HG02938 (cell line): Measurements from ENCODE around the gene GIPC2.
"Not testable (repeated sequence)": the region's sequence is repeated elsewhere in the genome, so short reads cannot be mapped to it uniquely, and the experiment has no call there.

Experiments used
- ATAC-seq: cut with Tn5 transposase; IDR thresholded peaks from one replicate; pipeline ENCODE4 v1.9.1; 2021; ENCODE audit warnings: mild to moderate bottlenecking, moderate library complexity; ENCODE audit not compliant: unreplicated experiment

The GIPC2 gene

GRCh38 chr1:78064886-78065285 is 19.1 kb downstream of the GIPC2 start:
- not testable (repeated sequence) for ATAC-seq

- no peak for ATAC-seq
These were observed 23.0 kb downstream of the GIPC2 start for GRCh38 chr1:78068681-78069283.

GRCh38 chr1:78069784-78070183 is 24.0 kb downstream of the GIPC2 start:
- no peak for ATAC-seq

- ATAC-seq = no peak
These were observed 24.4 kb downstream of the GIPC2 start for GRCh38 chr1:78070210-78070609.

- ATAC-seq = peak; percentile 49
These were observed 25.0 kb downstream of the GIPC2 start for GRCh38 chr1:78070758-78071157.

- no peak for ATAC-seq
These were observed 25.9 kb downstream of the GIPC2 start for GRCh38 chr1:78071696-78072095.

GRCh38 chr1:78072216-78072615 is 26.4 kb downstream of the GIPC2 start:
- no peak for ATAC-seq

- no peak for ATAC-seq
These were observed 27.7 kb downstream of the GIPC2 start for GRCh38 chr1:78073441-78073840.

DNA sequence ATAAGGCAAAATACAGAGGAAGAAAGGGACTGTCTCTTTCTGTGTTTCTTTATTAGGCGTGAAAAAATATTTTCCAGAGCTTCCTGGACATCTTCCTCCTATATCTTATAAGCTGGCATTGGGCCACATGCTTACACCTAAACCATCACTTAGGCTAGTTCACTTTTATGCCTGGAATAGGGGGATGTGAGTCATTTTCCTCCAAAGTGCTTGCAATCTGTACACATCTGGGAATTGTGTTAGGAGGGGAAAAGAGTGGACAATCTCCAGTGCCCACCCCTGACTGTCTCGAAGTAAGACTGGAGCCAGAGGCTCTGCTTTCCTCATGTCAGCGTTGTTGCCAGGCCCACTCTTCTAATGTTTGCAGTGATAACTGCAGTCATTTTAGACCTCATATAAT is 29.9 kb downstream of the GIPC2 start:
- no peak for ATAC-seq

GRCh38 chr1:78078358-78078757 is 32.6 kb downstream of the GIPC2 start:
- ATAC-seq = no peak

DNA sequence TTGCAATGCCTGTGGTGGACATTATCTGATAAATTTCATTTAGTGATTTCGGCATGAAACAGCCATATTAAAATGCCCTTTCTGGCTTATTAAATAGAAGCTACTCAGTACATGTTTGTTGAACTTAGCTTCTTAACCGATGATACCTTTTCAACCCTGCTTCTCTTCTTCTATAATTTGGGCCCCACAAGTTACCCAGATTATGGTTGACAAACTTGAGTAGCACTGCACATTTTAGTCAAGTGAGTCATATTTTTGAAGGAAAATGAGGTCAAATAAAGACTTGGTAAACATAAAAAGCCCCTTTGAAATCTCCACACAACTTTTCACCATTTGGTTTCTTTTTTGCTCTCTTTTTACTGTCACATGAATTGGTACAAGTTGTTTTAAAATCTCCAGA is 33.8 kb downstream of the GIPC2 start:
- no peak for ATAC-seq

DNA sequence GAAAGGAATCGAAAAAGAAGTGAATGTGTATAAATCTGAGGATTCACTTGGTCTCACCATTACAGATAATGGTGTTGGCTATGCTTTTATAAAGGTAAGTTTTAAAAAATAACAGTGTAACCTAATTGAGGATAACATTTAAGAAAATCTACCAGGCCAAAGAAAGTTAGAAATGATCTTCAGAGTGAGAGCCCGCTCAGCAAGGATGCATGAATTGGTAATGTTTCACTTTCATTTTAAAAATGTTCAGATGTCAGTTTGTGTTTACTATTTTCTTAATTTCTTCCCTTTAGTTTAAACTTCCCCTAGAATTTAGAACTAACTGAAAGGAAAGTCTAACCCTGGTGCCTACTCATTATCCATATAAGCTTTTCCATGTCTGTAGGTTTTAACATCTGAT is 35.0 kb downstream of the GIPC2 start:
- ATAC-seq = no peak

GRCh38 chr1:78081980-78082860 is 36.5 kb downstream of the GIPC2 start:
- no peak for ATAC-seq

DNA sequence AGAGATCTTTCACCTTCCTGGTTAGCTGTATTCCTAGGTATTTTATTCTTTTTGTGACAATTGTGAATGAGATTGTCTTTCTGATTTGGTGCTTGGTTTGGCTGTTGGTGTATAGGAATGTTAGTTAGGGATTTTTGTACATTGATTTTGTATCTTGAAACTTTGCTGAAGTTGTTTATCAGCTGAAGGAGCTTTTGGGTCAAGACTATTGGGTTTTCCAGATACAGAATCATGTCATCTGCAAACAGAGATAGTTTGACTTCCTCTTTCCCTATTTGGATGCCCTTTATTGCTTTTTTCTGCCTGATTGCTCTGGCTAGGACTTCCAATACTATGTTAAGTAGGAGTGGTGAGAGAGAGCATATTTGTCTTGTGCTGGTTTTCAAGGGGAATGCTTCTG is 38.9 kb downstream of the GIPC2 start:
- not testable (repeated sequence) for ATAC-seq

GRCh38 chr1:78086697-78087096 is 40.9 kb downstream of the GIPC2 start:
- ATAC-seq = no peak

DNA sequence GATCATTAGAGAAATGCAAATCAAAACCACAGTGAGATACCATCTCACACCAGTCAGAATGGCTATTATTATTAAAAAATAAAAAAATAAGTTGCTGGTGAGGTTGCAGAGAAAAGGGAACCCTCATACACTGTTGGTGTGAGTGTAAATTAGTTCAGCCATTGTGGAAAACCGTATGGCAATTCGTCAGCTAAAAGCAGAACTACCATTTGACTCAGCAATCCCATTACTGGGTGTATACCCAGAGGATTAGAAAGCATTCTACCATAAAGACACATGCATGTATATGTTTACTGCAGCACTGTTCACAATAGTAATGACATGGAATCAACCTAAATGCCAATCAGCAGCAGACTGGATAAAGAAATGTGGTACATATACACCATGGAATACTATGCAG is 42.2 kb downstream of the GIPC2 start:
- ATAC-seq = peak; percentile 45

DNA sequence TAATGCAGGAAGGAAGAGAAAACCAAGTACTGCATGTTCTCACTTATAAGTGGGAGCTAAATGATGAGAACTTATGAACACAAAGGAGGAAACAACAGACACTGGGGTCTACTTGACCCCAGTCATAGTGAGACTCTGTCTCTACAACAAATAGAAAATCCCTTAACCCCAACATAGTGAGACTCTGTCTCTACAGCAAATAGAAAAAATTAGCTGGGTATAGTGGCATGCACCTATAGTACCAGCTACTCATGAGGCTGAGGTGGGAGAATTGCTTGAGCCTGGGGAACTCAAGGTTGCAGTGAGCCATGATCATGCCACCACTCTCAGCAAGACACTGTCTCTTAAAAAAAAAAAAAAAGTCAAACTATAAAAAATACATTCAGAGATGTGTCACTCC is 42.7 kb downstream of the GIPC2 start:
- ATAC-seq = peak; percentile 39

DNA sequence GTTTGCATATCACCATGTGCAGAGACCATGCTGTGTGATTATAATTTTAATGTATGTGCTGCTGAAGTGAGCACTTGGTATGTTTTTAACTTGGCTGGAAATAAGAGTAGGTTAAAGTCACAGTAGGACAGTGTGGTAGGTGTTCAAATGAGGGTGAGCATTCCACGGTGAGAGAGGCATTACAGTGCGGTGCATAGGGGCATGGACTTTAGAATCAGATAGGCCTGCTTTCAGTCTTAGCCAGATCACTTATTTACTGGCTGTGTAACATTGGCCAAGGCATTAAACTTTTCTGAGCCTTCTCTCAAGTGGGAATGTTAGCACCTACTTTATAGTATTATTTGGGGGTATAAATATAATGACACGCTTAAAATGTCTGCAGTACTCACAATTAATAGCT is 43.2 kb downstream of the GIPC2 start:
- ATAC-seq = no peak

- no peak for ATAC-seq
These were observed 44.8 kb downstream of the GIPC2 start for GRCh38 chr1:78090472-78091133.

GRCh38 chr1:78091215-78091813 is 45.5 kb downstream of the GIPC2 start:
- no peak for ATAC-seq

- ATAC-seq = no peak
These were observed 46.1 kb downstream of the GIPC2 start for GRCh38 chr1:78091886-78092285.

- ATAC-seq = no peak
These were observed 46.9 kb downstream of the GIPC2 start for GRCh38 chr1:78092643-78093042.
